Measurements from ENCODE around the gene ARHGEF26. TPM values are rescaled to one million over a fixed set of nuclear protein-coding genes. Genes with fewer than 3 reads are reported as not detected.

The ARHGEF26 gene
- total RNA-seq, 1 experiment from 2014 or later = 13.7 TPM

- H3K27ac ChIP-seq (ENCODE audit: insufficient read length, low read depth, low read length) = no peak overlapping the region
- peaks cover 3% of the 10 kb centered on the region for H3K79me1 ChIP-seq (ENCODE audit: insufficient read depth, low read depth, low read length, poor library complexity, severe bottlenecking)
- no peak overlapping the region for H2BK15ac ChIP-seq (ENCODE audit: low read depth, low read length)
- H3K56ac ChIP-seq (ENCODE audit: insufficient read length, low read depth, low read length) = no peak overlapping the region
- H3K79me2 ChIP-seq (ENCODE audit: insufficient read depth, low read length) = no peaks in the 10 kb centered on the region
- Mint-ChIP-seq H3K36me3 (ENCODE audit: insufficient read depth in 1 of 3, low read depth in 3 of 3) (no peaks in the 10 kb centered on the region), H3K9me3 (no peaks in the 10 kb centered on the region), H3K27me3 (ENCODE audit: low read depth) (no peaks in the 10 kb centered on the region), H3K4me1 (peaks cover 25 to 31% of the 10 kb centered on the region in 2 experiments), H3K27ac (no peak overlapping the region; a peak in 1 of 7 replicates), H3K4me3 (no peak overlapping the region)
- H3K4me1 ChIP-seq (ENCODE audit: insufficient read depth, low read length) = 0 out of 2 replicates have a peak, but pooled peaks cover 2% of the 10 kb centered on the region
- H2BK20ac ChIP-seq (ENCODE audit: low read depth, low read length, poor library complexity, severe bottlenecking) = no peak overlapping the region
- H3K9ac ChIP-seq (ENCODE audit: extremely low read depth, insufficient read length, low read length) = no peak overlapping the region
- no peak overlapping the region for H2BK12ac ChIP-seq (ENCODE audit: insufficient read length, low read depth, low read length)
- H3K4ac ChIP-seq (ENCODE audit: low read depth, low read length) = no peak overlapping the region
- no peak overlapping the region for H2AFZ ChIP-seq (ENCODE audit: low read length)
- no peaks in the 10 kb centered on the region for H4K20me1 ChIP-seq (ENCODE audit: control insufficient read depth, insufficient read depth, insufficient read length)
- H2BK5ac ChIP-seq (ENCODE audit: insufficient read length, low read length) = no peak overlapping the region
- H4K91ac ChIP-seq (ENCODE audit: insufficient read length, low read depth, low read length) = no peak overlapping the region
- TF ChIP-seq, protein P1, sequence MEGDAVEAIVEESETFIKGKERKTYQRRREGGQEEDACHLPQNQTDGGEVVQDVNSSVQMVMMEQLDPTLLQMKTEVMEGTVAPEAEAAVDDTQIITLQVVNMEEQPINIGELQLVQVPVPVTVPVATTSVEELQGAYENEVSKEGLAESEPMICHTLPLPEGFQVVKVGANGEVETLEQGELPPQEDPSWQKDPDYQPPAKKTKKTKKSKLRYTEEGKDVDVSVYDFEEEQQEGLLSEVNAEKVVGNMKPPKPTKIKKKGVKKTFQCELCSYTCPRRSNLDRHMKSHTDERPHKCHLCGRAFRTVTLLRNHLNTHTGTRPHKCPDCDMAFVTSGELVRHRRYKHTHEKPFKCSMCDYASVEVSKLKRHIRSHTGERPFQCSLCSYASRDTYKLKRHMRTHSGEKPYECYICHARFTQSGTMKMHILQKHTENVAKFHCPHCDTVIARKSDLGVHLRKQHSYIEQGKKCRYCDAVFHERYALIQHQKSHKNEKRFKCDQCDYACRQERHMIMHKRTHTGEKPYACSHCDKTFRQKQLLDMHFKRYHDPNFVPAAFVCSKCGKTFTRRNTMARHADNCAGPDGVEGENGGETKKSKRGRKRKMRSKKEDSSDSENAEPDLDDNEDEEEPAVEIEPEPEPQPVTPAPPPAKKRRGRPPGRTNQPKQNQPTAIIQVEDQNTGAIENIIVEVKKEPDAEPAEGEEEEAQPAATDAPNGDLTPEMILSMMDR (conservative IDR thresholded peaks at IDR 0.05) = no peak
- no peaks in the 10 kb centered on the region for H3K9me3 ChIP-seq (ENCODE audit: control insufficient read depth, low read depth, low read length)
- no peak overlapping the region for H2BK120ac ChIP-seq (ENCODE audit: low read depth, low read length, poor library complexity, severe bottlenecking)
- H4K5ac ChIP-seq (ENCODE audit: insufficient read length, low read depth, low read length) = no peak overlapping the region
- WGBS (ENCODE audit: extremely low coverage, insufficient read length, low lambda C conversion rate) = no CpG with 5 or more reads among the region's 3 CpGs
- no peak overlapping the region for H3K4me2 ChIP-seq (ENCODE audit: insufficient read depth, insufficient read length, low read length)
- no peak overlapping the region for H3K23ac ChIP-seq (ENCODE audit: insufficient read length, low read depth, low read length)
- no peaks in the 10 kb centered on the region for H3K23me2 ChIP-seq (ENCODE audit: insufficient read length, low read depth, low read length, poor library complexity, severe bottlenecking)
- no peaks in the 10 kb centered on the region for H3K27me3 ChIP-seq (ENCODE audit: insufficient read depth, low read length)
- no peak overlapping the region for H3T11ph ChIP-seq (ENCODE audit: low read length)
- no peak overlapping the region for H2AK5ac ChIP-seq (ENCODE audit: insufficient read length, low read length)
- H3K18ac ChIP-seq (ENCODE audit: insufficient read length, low read depth, low read length) = no peak overlapping the region
- no peak for DNase-seq
- H4K8ac ChIP-seq (replicated peaks; ENCODE audit: insufficient read length, low read depth, low read length) = no peak overlapping the region
- no peak overlapping the region for H3K14ac ChIP-seq (ENCODE audit: insufficient read depth, low read length)
These were observed 53.9 kb downstream of the ARHGEF26 start for GRCh38 chr3:154175041-154175440.

Data from H9 (cell line).